Measurements from ENCODE around the gene GLG1. TPM values are rescaled to one million over a fixed set of nuclear protein-coding genes. Genes with fewer than 3 reads are reported as not detected.
"Not testable (repeated sequence)": the region's sequence is repeated elsewhere in the genome, so short reads cannot be mapped to it uniquely, and the experiment has no call there.

The GLG1 gene
- total RNA-seq, 1 experiment from 2014 or later, result 487 TPM

- H3K4me3 ChIP-seq (ENCODE audit: low read depth, low read length, poor library complexity, severe bottlenecking); H3K4me1 ChIP-seq (ENCODE audit: insufficient read depth, low read length, poor library complexity, severe bottlenecking); intact Hi-C loops (cut with micrococcal nuclease; ENCODE audit: unreplicated experiment); POLR2A ChIA-PET (ENCODE audit: low non-redundant PET); CTCF ChIA-PET; H3K27me3 ChIP-seq (replicated peaks; ENCODE audit: insufficient read depth, low read depth, low read length, poor library complexity); BruUV-seq (replicated peaks); H3K27ac ChIP-seq (ENCODE audit: low read depth, low read length, poor library complexity, severe bottlenecking); DNase-seq (ENCODE audit: low spot score); H3K9me3 ChIP-seq (ENCODE audit: low read depth, low read length, poor library complexity, severe bottlenecking); H3K36me3 ChIP-seq (ENCODE audit: insufficient read depth, low read length, poor library complexity, severe bottlenecking): not testable (repeated sequence)
These were observed 196.6 kb downstream of the GLG1 start for GRCh38 chr16:74410057-74410957.

- DNase-seq (ENCODE audit: low spot score); POLR2A ChIA-PET (ENCODE audit: low non-redundant PET); BruUV-seq (replicated peaks); H3K36me3 ChIP-seq (ENCODE audit: insufficient read depth, low read length, poor library complexity, severe bottlenecking); CTCF ChIA-PET; H3K27me3 ChIP-seq (replicated peaks; ENCODE audit: insufficient read depth, low read depth, low read length, poor library complexity); intact Hi-C loops (cut with micrococcal nuclease; ENCODE audit: unreplicated experiment); H3K27ac ChIP-seq (ENCODE audit: low read depth, low read length, poor library complexity, severe bottlenecking); H3K4me3 ChIP-seq (ENCODE audit: low read depth, low read length, poor library complexity, severe bottlenecking); H3K9me3 ChIP-seq (ENCODE audit: low read depth, low read length, poor library complexity, severe bottlenecking); H3K4me1 ChIP-seq (ENCODE audit: insufficient read depth, low read length, poor library complexity, severe bottlenecking): not testable (repeated sequence)
These were observed 197.5 kb downstream of the GLG1 start for GRCh38 chr16:74409185-74409981.

GRCh38 chr16:74407362-74407705, 199.6 kb downstream of the GLG1 start:
- H3K27me3 ChIP-seq (replicated peaks; ENCODE audit: insufficient read depth, low read depth, low read length, poor library complexity); intact Hi-C loops (cut with micrococcal nuclease; ENCODE audit: unreplicated experiment); POLR2A ChIA-PET (ENCODE audit: low non-redundant PET); BruUV-seq (replicated peaks); H3K9me3 ChIP-seq (ENCODE audit: low read depth, low read length, poor library complexity, severe bottlenecking); H3K4me3 ChIP-seq (ENCODE audit: low read depth, low read length, poor library complexity, severe bottlenecking); H3K36me3 ChIP-seq (ENCODE audit: insufficient read depth, low read length, poor library complexity, severe bottlenecking); DNase-seq (ENCODE audit: low spot score); H3K4me1 ChIP-seq (ENCODE audit: insufficient read depth, low read length, poor library complexity, severe bottlenecking); H3K27ac ChIP-seq (ENCODE audit: low read depth, low read length, poor library complexity, severe bottlenecking); CTCF ChIA-PET: not testable (repeated sequence)

GRCh38 chr16:74406600-74407361, 200.1 kb downstream of the GLG1 start:
- H3K27ac ChIP-seq (ENCODE audit: low read depth, low read length, poor library complexity, severe bottlenecking); H3K36me3 ChIP-seq (ENCODE audit: insufficient read depth, low read length, poor library complexity, severe bottlenecking); H3K4me1 ChIP-seq (ENCODE audit: insufficient read depth, low read length, poor library complexity, severe bottlenecking); H3K9me3 ChIP-seq (ENCODE audit: low read depth, low read length, poor library complexity, severe bottlenecking); DNase-seq (ENCODE audit: low spot score); POLR2A ChIA-PET (ENCODE audit: low non-redundant PET); BruUV-seq (replicated peaks); H3K27me3 ChIP-seq (replicated peaks; ENCODE audit: insufficient read depth, low read depth, low read length, poor library complexity); CTCF ChIA-PET; intact Hi-C loops (cut with micrococcal nuclease; ENCODE audit: unreplicated experiment); H3K4me3 ChIP-seq (ENCODE audit: low read depth, low read length, poor library complexity, severe bottlenecking): not testable (repeated sequence)

- H3K4me1 ChIP-seq (ENCODE audit: insufficient read depth, low read length, poor library complexity, severe bottlenecking); H3K9me3 ChIP-seq (ENCODE audit: low read depth, low read length, poor library complexity, severe bottlenecking); intact Hi-C loops (cut with micrococcal nuclease; ENCODE audit: unreplicated experiment); BruUV-seq (replicated peaks); H3K36me3 ChIP-seq (ENCODE audit: insufficient read depth, low read length, poor library complexity, severe bottlenecking); H3K27ac ChIP-seq (ENCODE audit: low read depth, low read length, poor library complexity, severe bottlenecking); CTCF ChIA-PET; DNase-seq (ENCODE audit: low spot score); H3K27me3 ChIP-seq (replicated peaks; ENCODE audit: insufficient read depth, low read depth, low read length, poor library complexity); H3K4me3 ChIP-seq (ENCODE audit: low read depth, low read length, poor library complexity, severe bottlenecking); POLR2A ChIA-PET (ENCODE audit: low non-redundant PET): not testable (repeated sequence)
These were observed 202.6 kb downstream of the GLG1 start for GRCh38 chr16:74404148-74404933.

- DNase-seq (ENCODE audit: low spot score); POLR2A ChIA-PET (ENCODE audit: low non-redundant PET); BruUV-seq (replicated peaks); H3K27ac ChIP-seq (ENCODE audit: low read depth, low read length, poor library complexity, severe bottlenecking); intact Hi-C loops (cut with micrococcal nuclease; ENCODE audit: unreplicated experiment); CTCF ChIA-PET; H3K27me3 ChIP-seq (replicated peaks; ENCODE audit: insufficient read depth, low read depth, low read length, poor library complexity); H3K36me3 ChIP-seq (ENCODE audit: insufficient read depth, low read length, poor library complexity, severe bottlenecking); H3K9me3 ChIP-seq (ENCODE audit: low read depth, low read length, poor library complexity, severe bottlenecking); H3K4me1 ChIP-seq (ENCODE audit: insufficient read depth, low read length, poor library complexity, severe bottlenecking); H3K4me3 ChIP-seq (ENCODE audit: low read depth, low read length, poor library complexity, severe bottlenecking): not testable (repeated sequence)
These were observed 206.7 kb downstream of the GLG1 start for GRCh38 chr16:74400238-74400637.

Data from A673 (cell line).